ENCODE data around the gene ADAM12.

Gene ADAM12

GRCh38 chr10:126387931-126388911 is at the start of gene ADAM12:
ADAM12 (minus strand) TSS chr10:126388477; CDS start chr10:126388145, 332 bp downstream.
- TF ChIP-seq CEBPB (IDR thresholded peaks at IDR 0.05) (no peak), ZBTB7A (IDR thresholded peaks at IDR 0.05; ENCODE audit: low read depth) (no peak), YY1 (IDR thresholded peaks at IDR 0.05; ENCODE audit: low read depth) (no peak), CREB1 (IDR thresholded peaks at IDR 0.05; ENCODE audit: low read depth) (no peak), EGR1 (IDR thresholded peaks at IDR 0.05) (no peak), MAX (IDR thresholded peaks at IDR 0.05) (no peak), TAF1 (IDR thresholded peaks at IDR 0.05; ENCODE audit: low read depth) (no peak), REST (IDR thresholded peaks at IDR 0.05; ENCODE audit: low read depth) (no peak), RAD21 (IDR thresholded peaks at IDR 0.05; ENCODE audit: low read depth) (no peak), FOXM1 (IDR thresholded peaks at IDR 0.05; ENCODE audit: borderline replicate concordance, low read depth) (no peak), TEAD4 (IDR thresholded peaks at IDR 0.05) (no peak), TCF12 (IDR thresholded peaks at IDR 0.05; ENCODE audit: low read depth) (no peak), USF1 (IDR thresholded peaks at IDR 0.05) (no peak), EP300 (IDR thresholded peaks at IDR 0.05; ENCODE audit: borderline replicate concordance) (no peak), NFIC (IDR thresholded peaks at IDR 0.05) (no peak)

GRCh38 chr10:126437635-126438406 is 49.5 kb upstream of the ADAM12 start:
- TF ChIP-seq EGR1 (IDR thresholded peaks at IDR 0.05) (no peak), ZBTB7A (IDR thresholded peaks at IDR 0.05; ENCODE audit: low read depth) (no peak), EP300 (IDR thresholded peaks at IDR 0.05; ENCODE audit: borderline replicate concordance) (no peak), TCF12 (IDR thresholded peaks at IDR 0.05; ENCODE audit: low read depth) (no peak), NFIC (IDR thresholded peaks at IDR 0.05) (no peak), RAD21 (IDR thresholded peaks at IDR 0.05; ENCODE audit: low read depth) (no peak), REST (IDR thresholded peaks at IDR 0.05; ENCODE audit: low read depth) (no peak), YY1 (IDR thresholded peaks at IDR 0.05; ENCODE audit: low read depth) (no peak), FOXM1 (IDR thresholded peaks at IDR 0.05; ENCODE audit: borderline replicate concordance, low read depth) (no peak), CREB1 (IDR thresholded peaks at IDR 0.05; ENCODE audit: low read depth) (no peak), TAF1 (IDR thresholded peaks at IDR 0.05; ENCODE audit: low read depth) (no peak), TEAD4 (IDR thresholded peaks at IDR 0.05) (no peak), MAX (IDR thresholded peaks at IDR 0.05) (no peak), CEBPB (IDR thresholded peaks at IDR 0.05) (no peak), USF1 (IDR thresholded peaks at IDR 0.05) (no peak)

GRCh38 chr10:126434235-126434634 is 46.0 kb upstream of the ADAM12 start:
- no peak for TF ChIP-seq ZBTB7A (IDR thresholded peaks at IDR 0.05; ENCODE audit: low read depth)
- no peak for TF ChIP-seq TEAD4 (IDR thresholded peaks at IDR 0.05)
- no peak for TF ChIP-seq FOXM1 (IDR thresholded peaks at IDR 0.05; ENCODE audit: borderline replicate concordance, low read depth)
- no peak for TF ChIP-seq CEBPB (IDR thresholded peaks at IDR 0.05)
- no peak for TF ChIP-seq TCF12 (IDR thresholded peaks at IDR 0.05; ENCODE audit: low read depth)
- TF ChIP-seq TAF1 (IDR thresholded peaks at IDR 0.05; ENCODE audit: low read depth): no peak
- no peak for TF ChIP-seq REST (IDR thresholded peaks at IDR 0.05; ENCODE audit: low read depth)
- no peak for TF ChIP-seq RAD21 (IDR thresholded peaks at IDR 0.05; ENCODE audit: low read depth)
- no peak for TF ChIP-seq EP300 (IDR thresholded peaks at IDR 0.05; ENCODE audit: borderline replicate concordance)
- TF ChIP-seq NFIC (IDR thresholded peaks at IDR 0.05): no peak
- no peak for TF ChIP-seq USF1 (IDR thresholded peaks at IDR 0.05)
- TF ChIP-seq EGR1 (IDR thresholded peaks at IDR 0.05): no peak
- TF ChIP-seq MAX (IDR thresholded peaks at IDR 0.05): no peak
- no peak for TF ChIP-seq CREB1 (IDR thresholded peaks at IDR 0.05; ENCODE audit: low read depth)
- TF ChIP-seq YY1 (IDR thresholded peaks at IDR 0.05; ENCODE audit: low read depth): no peak
